ENCODE results near the gene RAPGEF1.

DNA sequence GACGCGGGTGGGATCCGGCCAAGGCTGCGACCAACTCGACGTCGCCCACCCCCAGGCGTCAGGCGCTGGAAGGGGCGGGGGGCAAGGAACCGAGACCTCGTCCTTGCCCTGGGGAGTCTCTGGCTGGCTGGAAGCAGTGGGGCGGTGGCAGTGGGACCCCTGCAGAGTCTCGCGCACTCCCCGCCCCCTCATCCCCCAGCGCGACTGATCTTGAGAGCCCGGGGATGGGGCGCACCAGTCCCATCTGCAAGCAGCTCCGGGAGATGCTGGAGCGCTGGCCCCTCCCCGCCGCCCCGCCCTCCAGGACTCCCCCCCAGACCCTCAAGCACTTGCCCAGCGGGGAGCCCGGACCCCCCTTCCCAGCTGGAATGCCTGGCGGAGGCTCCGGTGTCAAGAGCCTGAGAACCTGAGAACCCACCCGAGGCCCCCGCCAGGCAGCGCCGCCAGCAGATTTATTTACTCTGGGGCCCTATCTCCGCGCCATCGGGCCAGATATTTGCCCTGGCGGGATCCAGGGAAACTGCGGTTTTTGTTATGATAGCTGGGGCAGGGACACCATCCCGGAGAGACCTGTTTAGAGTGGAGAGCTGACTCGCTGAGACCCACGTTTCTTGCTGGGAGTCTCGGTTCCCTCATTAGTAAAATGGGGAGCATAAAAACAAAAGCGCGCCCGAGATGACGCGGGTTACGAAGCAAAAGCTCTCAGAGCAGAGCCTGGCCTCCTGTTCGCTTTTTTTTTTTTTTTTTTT is 193.4 kb downstream of the RAPGEF1 start:
- no peak for TF ChIP-seq TAF1 (IDR thresholded peaks at IDR 0.05; ENCODE audit: low read depth, low read length)
- no peak for TF ChIP-seq POLR2A (IDR thresholded peaks at IDR 0.05; ENCODE audit: low read depth, low read length)
